HCT116 (cell line): ENCODE data around the gene CDKN1A. TPM values are rescaled to one million over a fixed set of nuclear protein-coding genes. Genes with fewer than 3 reads are reported as not detected.

Source experiments
- ATAC-seq: fragments of 200-7000 bp; cut with Tn5 transposase; 2 replicates; pipeline ENCODE4 v1.9.1; 2020; ENCODE audit warnings: mild to moderate bottlenecking, moderate library complexity
- BruUV-seq: library from RNA; stranded (reverse); fragments of 400-500 nt; replicated peaks from 2 replicates; lab custom pipeline; 2021; lab: Mats Ljungman, UMichigan
- CTCF ChIA-PET: fragments of 300-600 bp; sonication (Branson Sonifier 250); formaldehyde crosslinking; loops from one replicate; lab custom pipeline; 2021; ENCODE audit warnings: antibody characterized with exemption; lab: Charles Lee
- POLR2A ChIA-PET: fragments of 300-600, 350-600 bp; sonication (Branson Sonifier 250); formaldehyde crosslinking; loops from one replicate; lab custom pipeline; 2021; ENCODE audit warnings: antibody characterized with exemption; lab: Charles Lee
- RAD21 ChIA-PET, 2 experiments: fragments of 300-600 bp; sonication (Branson Sonifier 250); formaldehyde crosslinking; loops; one replicate each; lab custom pipeline; 2023; ENCODE audit warnings: low total read pairs in 2 of 2; ENCODE audit not compliant: uncharacterized antibody in 2 of 2, unreplicated experiment in 2 of 2, low non-redundant PET in 1 of 2; lab: Charles Lee
- DNase-seq: peaks from one replicate; pipeline ENCODE4 v3.0.0-alpha.2; 2010; ENCODE audit warnings: low read depth, low spot score
- H2AFZ ChIP-seq: fragments of 200-600 bp; shearing (Covaris generic), sonication (generic); 2 replicates; pipeline ENCODE4 v1.6.1; 2017; ENCODE audit warnings: low read depth, mixed run types, mixed read lengths, antibody characterized with exemption, low read length; ENCODE audit not compliant: poor library complexity, severe bottlenecking
- H3K27ac ChIP-seq: 2 replicates; pipeline ENCODE4 v1.5.1; 2012; ENCODE audit warnings: low read depth, low read length
- H3K27me3 ChIP-seq: fragments of 200-600 bp; sonication (generic); 2 replicates; pipeline ENCODE4 v1.6.1; 2016; ENCODE audit warnings: mixed run types, low read length, mixed read lengths; ENCODE audit not compliant: insufficient read depth
- H3K36me3 ChIP-seq, 2 experiments: fragments of 200-500 bp in 1 of 2; fragments of 200-600 bp in 1 of 2; sonication (Bioruptor generic) in 1 of 2; sonication (generic) in 1 of 2; 2 replicates each; pipeline versions ENCODE4 v1.5.1 to v1.6.1; 2014 to 2016; ENCODE audit warnings: low read length in 2 of 2, inconsistent platforms in 1 of 2, mixed read lengths in 1 of 2, mixed run types in 1 of 2; ENCODE audit not compliant: insufficient read depth in 2 of 2, control insufficient read depth in 1 of 2
- H3K4me1 ChIP-seq, 2 experiments: fragments of 200-600 bp in 1 of 2; sonication (generic) in 1 of 2; 2 replicates each; pipeline versions ENCODE4 v1.5.1 to v1.6.1; 2012 to 2017; ENCODE audit warnings: low read length in 2 of 2, inconsistent platforms in 1 of 2, mild to moderate bottlenecking in 1 of 2, mixed read lengths in 1 of 2, mixed run types in 1 of 2, moderate library complexity in 1 of 2; ENCODE audit not compliant: insufficient read depth in 2 of 2, control insufficient read depth in 1 of 2
- H3K4me2 ChIP-seq: fragments of 200-600 bp; sonication (generic); 2 replicates; pipeline ENCODE4 v1.6.1; 2017; ENCODE audit warnings: mixed run types, low read length, mixed read lengths
- H3K4me3 ChIP-seq, 2 experiments: fragments of 200-600 bp in 1 of 2; sonication (generic) in 1 of 2; replicated peaks in 1 of 2; 2 replicates each; pipeline ENCODE4 v1.5.1; 2011 to 2016; ENCODE audit warnings: low read length in 2 of 2, control low read depth in 1 of 2, low read depth in 1 of 2, mild to moderate bottlenecking in 1 of 2, mixed read lengths in 1 of 2, mixed run types in 1 of 2
- H3K79me2 ChIP-seq: fragments of 200-600 bp; sonication (generic); 2 replicates; pipeline ENCODE4 v1.6.1; 2017; ENCODE audit warnings: mild to moderate bottlenecking, mixed run types, low read length, moderate library complexity, mixed read lengths; ENCODE audit not compliant: insufficient read depth
- H3K9ac ChIP-seq: fragments of 200-600 bp; sonication (generic); 2 replicates; pipeline ENCODE4 v1.6.1; 2016; ENCODE audit warnings: low read length, mixed read lengths
- H3K9me2 ChIP-seq: fragments of 200-600 bp; sonication (generic), shearing (Covaris generic); 2 replicates; pipeline ENCODE4 v1.6.1; 2017; ENCODE audit warnings: mixed run types, mild to moderate bottlenecking, moderate library complexity; ENCODE audit not compliant: insufficient read depth
- H3K9me3 ChIP-seq, 2 experiments: fragments of 200-500 bp in 1 of 2; fragments of 200-600 bp in 1 of 2; sonication (Bioruptor generic) in 1 of 2; sonication (generic) in 1 of 2; 2 replicates each; pipeline ENCODE4 v1.6.1; 2014 to 2017; ENCODE audit warnings: low read length in 2 of 2, mixed read lengths in 2 of 2, inconsistent platforms in 1 of 2, low read depth in 1 of 2, mild to moderate bottlenecking in 1 of 2, mixed run types in 1 of 2, moderate library complexity in 1 of 2; ENCODE audit not compliant: control insufficient read depth in 1 of 2, insufficient read depth in 1 of 2
- H4K20me1 ChIP-seq: fragments of 200-600 bp; sonication (generic), shearing (Covaris generic); 2 replicates; pipeline ENCODE4 v1.6.1; 2017; ENCODE audit warnings: mixed run types, mild to moderate bottlenecking, moderate library complexity; ENCODE audit not compliant: insufficient read depth
- CEBPB ChIP-seq: IDR thresholded peaks from 2 replicates; pipeline ENCODE4 v1.6.1; 2012; ENCODE audit warnings: low read depth
- EZH2 ChIP-seq: fragments of 200-600 bp; sonication (generic); IDR thresholded peaks from 2 replicates; pipeline ENCODE4 v1.6.1; 2017; ENCODE audit warnings: antibody characterized with exemption, mixed run types
- FOSL1 ChIP-seq: IDR thresholded peaks from 2 replicates; pipeline ENCODE4 v1.6.1; 2012; ENCODE audit warnings: low read depth
- JUND ChIP-seq: IDR thresholded peaks from 2 replicates; pipeline ENCODE4 v1.6.1; 2012
- POLR2AphosphoS5 ChIP-seq: IDR thresholded peaks from 2 replicates; pipeline ENCODE4 v1.6.1; 2011; ENCODE audit warnings: mild to moderate bottlenecking, low read depth, low read length, moderate library complexity
- RAD21 ChIP-seq: IDR thresholded peaks from 2 replicates; pipeline ENCODE4 v1.6.1; 2012; ENCODE audit warnings: low read depth, mild to moderate bottlenecking
- ZFX ChIP-seq: fragments of 450-650 bp; IDR thresholded peaks from 2 replicates; pipeline ENCODE4 v1.6.1; 2017
- intact Hi-C: fragments of 100-400 bp; cut with micrococcal nuclease; formaldehyde crosslinking; loops from 2 replicates; pipeline ENCODE4 v1.10.0; 2022
- total RNA-seq: library from RNA; stranded (reverse); gene quantifications from one replicate; pipeline ENCODE4 v1.2.1, GENCODE V29; 2021; ENCODE audit not compliant: unreplicated experiment

The CDKN1A gene
- total RNA-seq, 1 experiment from 2014 or later: 179 TPM

DNA sequence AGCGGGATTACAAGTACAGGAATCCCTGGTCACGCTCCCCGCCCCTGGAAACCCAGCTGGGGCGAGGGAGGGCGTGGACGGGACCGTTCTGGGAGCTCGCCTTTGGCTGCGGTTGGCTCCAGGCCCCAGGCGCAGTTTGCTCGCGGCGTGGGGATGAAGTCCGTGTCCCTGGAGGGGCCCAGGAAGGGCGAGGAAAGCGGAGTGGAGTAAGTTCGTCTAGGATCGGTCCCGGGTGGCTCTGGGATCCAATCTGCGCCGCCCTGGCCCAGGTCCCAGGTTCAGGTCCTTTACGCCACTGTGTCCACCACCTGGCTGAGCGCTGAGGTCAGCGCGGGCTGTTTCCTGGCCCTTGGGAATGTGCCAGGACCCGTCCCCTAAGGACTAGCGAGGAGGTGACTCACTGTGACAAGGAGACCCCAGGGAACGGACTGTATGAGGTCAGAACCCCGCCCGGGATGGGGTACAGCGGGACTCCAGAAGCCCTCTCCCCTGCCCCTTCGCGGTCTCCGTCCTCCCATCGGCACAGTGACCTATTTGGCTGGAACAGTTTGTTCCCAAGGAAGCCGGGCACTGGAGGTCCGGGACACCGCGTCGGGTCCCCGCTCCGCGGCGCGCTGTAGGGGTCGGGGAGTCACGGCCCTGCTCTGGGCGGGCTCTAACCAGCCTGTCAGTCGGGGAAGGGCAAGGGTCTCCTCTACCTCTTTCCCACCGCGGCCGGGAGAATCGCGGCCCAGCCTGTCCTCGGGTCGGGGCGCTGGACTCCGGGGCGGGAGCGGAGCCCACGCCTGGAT, 724 bp downstream of the CDKN1A start:
- no peaks in the 10 kb centered on the region for H3K9me2 ChIP-seq
- no peak for DNase-seq
- peak overlapping the region; percentile 81 to 93 for H3K4me3 ChIP-seq
- RAD21 ChIA-PET: interaction anchor here in 1 of 2 experiments (0.6 to 1.3 kb wide), 2 partner anchors 12 to 37 kb away, joined by 5 read pairs; no protein-coding TSS in a partner anchor
- peak overlapping the region; percentile 79 for H3K9ac ChIP-seq
- H3K4me1 ChIP-seq: peaks cover 60 to 77% of the 10 kb centered on the region in 2 experiments
- peak overlapping the region; percentile 64 for H3K27ac ChIP-seq
- peak; percentile 13 for ATAC-seq
- intact Hi-C loops: no loop called here
- peak overlapping the region; percentile 97 for H3K4me2 ChIP-seq
- H3K27me3 ChIP-seq: no peaks in the 10 kb centered on the region
- peaks cover 54% of the 10 kb centered on the region for H3K79me2 ChIP-seq
- CTCF ChIA-PET: interaction anchor here (1.1 to 1.9 kb wide), 3 partner anchors 10 to 54 kb away, joined by 4 to 5 read pairs (median 4); no protein-coding TSS in a partner anchor
- TF ChIP-seq ZFX: 0 out of 2 replicates have a peak, but pooled peaks have one; percentile 9
- TF ChIP-seq POLR2AphosphoS5: peak; percentile 23; the same call in 1 of the 2 replicates
- TF ChIP-seq JUND: no peak
- no peak for TF ChIP-seq RAD21
- TF ChIP-seq, all 23 proteins: peak for 2
- peaks cover 0 to 9% of the 10 kb centered on the region in 2 experiments; a peak in 1 of 4 replicates for H3K36me3 ChIP-seq
- no peaks in the 10 kb centered on the region for H3K9me3 ChIP-seq
- TSS peak; percentile 68 for BruUV-seq
- peaks cover 4% of the 10 kb centered on the region; the same call in 1 of the 2 replicates for H4K20me1 ChIP-seq
- POLR2A ChIA-PET: interaction anchor here (0.8 to 6.3 kb wide), 16 partner anchors 8 to 238 kb away, joined by 3 to 119 read pairs (median 4); no protein-coding TSS in a partner anchor
- no peak overlapping the region for H2AFZ ChIP-seq

DNA sequence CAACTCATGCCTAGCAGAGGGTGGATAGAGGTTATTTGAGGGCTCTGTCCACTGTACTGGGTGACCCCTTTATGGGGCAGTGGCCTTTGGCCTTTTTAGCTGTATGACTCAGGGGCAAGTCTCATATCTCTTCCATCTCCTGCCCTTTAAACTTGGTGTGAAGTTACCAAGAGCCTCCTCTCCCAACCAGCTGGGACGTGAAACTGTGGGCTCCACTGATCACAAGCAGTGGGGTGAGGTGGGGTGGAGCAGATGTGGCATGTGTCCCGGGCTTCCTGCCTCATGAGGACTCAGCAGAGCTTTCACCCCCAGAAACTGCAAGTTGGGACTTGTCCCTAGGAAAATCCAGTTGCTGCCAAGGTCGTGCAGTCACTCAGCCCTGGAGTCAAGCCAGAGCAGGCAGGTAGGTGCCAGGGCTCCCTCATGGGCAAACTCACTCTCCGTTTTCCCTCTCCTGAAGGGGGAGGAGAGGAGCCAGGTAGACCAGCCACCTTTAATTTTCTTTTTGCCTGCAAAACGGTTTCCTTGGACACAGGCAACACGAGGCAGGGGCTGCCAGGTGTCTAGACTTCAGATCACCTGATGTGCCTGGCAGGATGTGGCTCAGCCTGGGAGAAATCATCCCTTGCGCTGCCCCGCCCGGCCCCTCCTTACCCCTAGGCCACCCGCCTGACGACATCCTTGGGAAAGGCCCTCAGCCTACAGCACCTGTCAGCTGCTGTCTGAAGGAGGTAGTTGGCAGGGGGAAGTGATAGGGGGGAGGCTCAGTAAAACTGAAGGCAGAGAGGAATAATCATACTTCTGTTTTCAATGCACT, 4.0 kb downstream of the CDKN1A start:
- Histone ChIP-seq H3K27ac (peak overlapping the region; percentile 64), H3K4me1 (peaks cover 37 to 48% of the 10 kb centered on the region in 2 experiments), H3K79me2 (peaks cover 59% of the 10 kb centered on the region), H3K36me3 (peaks cover 25 to 37% of the 10 kb centered on the region in 2 experiments), H4K20me1 (peaks cover 4% of the 10 kb centered on the region; the same call in 1 of the 2 replicates), H3K9ac (peak overlapping the region; percentile 54), H3K4me3 (peak overlapping the region; percentile 4 to 30; a peak in 2 of 4 replicates), H3K27me3 (no peaks in the 10 kb centered on the region), H3K9me2 (no peaks in the 10 kb centered on the region), H3K9me3 (no peaks in the 10 kb centered on the region), H3K4me2 (peak overlapping the region; percentile 72), H2AFZ (no peak overlapping the region)
- ChIA-PET RAD21 (no interaction called here), CTCF (interaction anchor here (1.0 kb wide), 1 partner anchor 77 kb away, joined by 4 read pairs; no protein-coding TSS in a partner anchor), POLR2A (interaction anchor here (0.6 to 1.8 kb wide), 6 partner anchors 13 to 68 kb away, joined by 3 to 11 read pairs (median 4); no protein-coding TSS in a partner anchor)
- no TSS peak for BruUV-seq
- TF ChIP-seq ZFX (no peak), CEBPB (no peak), FOSL1 (no peak), EZH2 (no peak)
- ATAC-seq: no peak; the same call in 1 of the 2 replicates
- DNase-seq: no peak
- intact Hi-C loops: loop anchor here (1.0 to 5.0 kb wide), 3 partner anchors 42 to 260 kb away; no protein-coding TSS in a partner anchor
